MM.1S (cell line): ENCODE results near the gene MGST2.

Experiments used
- DNase-seq: peaks from one replicate; pipeline ENCODE4 v3.0.0-alpha.2; 2015
- H2AFZ ChIP-seq: fragments of 300-600 bp; sonication (generic); 2 replicates; pipeline ENCODE4 v1.6.0; 2016; ENCODE audit warnings: antibody characterized with exemption, low read length
- H3F3A ChIP-seq: fragments of 300-600 bp; sonication (generic); 2 replicates; pipeline ENCODE4 v1.6.1; 2016; ENCODE audit warnings: mild to moderate bottlenecking, antibody characterized with exemption, low read length, moderate library complexity, mixed read lengths; ENCODE audit not compliant: insufficient read depth
- H3K27ac ChIP-seq: fragments of 300-600 bp; sonication (generic); 2 replicates; pipeline ENCODE4 v1.5.1; 2016; ENCODE audit warnings: mild to moderate bottlenecking, low read length
- H3K27me3 ChIP-seq: fragments of 300-600 bp; sonication (generic); replicated peaks from 2 replicates; pipeline ENCODE4 v1.6.0; 2016; ENCODE audit warnings: low read length; ENCODE audit not compliant: insufficient read depth
- H3K36me3 ChIP-seq: fragments of 300-600 bp; sonication (generic); replicated peaks from 2 replicates; pipeline ENCODE4 v1.6.1; 2016; ENCODE audit warnings: mild to moderate bottlenecking, low read length, mixed read lengths; ENCODE audit not compliant: insufficient read depth
- H3K4me1 ChIP-seq: fragments of 300-600 bp; sonication (generic); 2 replicates; pipeline ENCODE4 v1.6.1; 2016; ENCODE audit warnings: low read length, mixed read lengths
- H3K4me2 ChIP-seq: fragments of 300-600 bp; sonication (generic); 2 replicates; pipeline ENCODE4 v1.6.0; 2016; ENCODE audit warnings: low read depth, low read length
- H3K4me3 ChIP-seq: fragments of 300-600 bp; sonication (generic); 2 replicates; pipeline ENCODE4 v1.5.1; 2016; ENCODE audit warnings: low read length, mixed read lengths
- H3K79me2 ChIP-seq: fragments of 300-600 bp; sonication (generic); 2 replicates; pipeline ENCODE4 v1.6.1; 2016; ENCODE audit warnings: mixed run types, low read length, mixed read lengths
- H3K9ac ChIP-seq: fragments of 300-600 bp; sonication (generic); 2 replicates; pipeline ENCODE4 v1.6.1; 2016; ENCODE audit warnings: low read length, mixed read lengths
- H3K9me2 ChIP-seq: fragments of 300-600 bp; sonication (generic); replicated peaks from 2 replicates; pipeline ENCODE4 v1.6.1; 2016; ENCODE audit warnings: mild to moderate bottlenecking, low read length, mixed read lengths; ENCODE audit not compliant: insufficient read depth
- H3K9me3 ChIP-seq: fragments of 300-600 bp; sonication (generic); replicated peaks from 2 replicates; pipeline ENCODE4 v1.6.1; 2016; ENCODE audit warnings: mild to moderate bottlenecking, low read length, mixed read lengths; ENCODE audit not compliant: insufficient read depth
- H4K20me1 ChIP-seq: fragments of 300-600 bp; sonication (generic); 2 replicates; pipeline ENCODE4 v1.6.1; 2016; ENCODE audit warnings: mild to moderate bottlenecking, low read length, moderate library complexity, mixed read lengths; ENCODE audit not compliant: insufficient read depth
- CTCF ChIP-seq: fragments of 300-600 bp; sonication (generic); IDR thresholded peaks from 2 replicates; pipeline ENCODE4 v1.5.1; 2016; ENCODE audit warnings: antibody characterized with exemption, low read length, mixed read lengths
- EZH2 ChIP-seq: fragments of 300-600 bp; sonication (generic); optimal IDR thresholded peaks from 2 replicates; pipeline ENCODE3; 2017; ENCODE audit warnings: low read depth, mild to moderate bottlenecking, antibody characterized with exemption, low read length, mixed read lengths
- EZH2phosphoT487 ChIP-seq: fragments of 300-600 bp; sonication (generic); IDR thresholded peaks from 2 replicates; pipeline ENCODE4 v1.6.1; 2018; ENCODE audit warnings: antibody characterized with exemption, low read length

The MGST2 gene

DNA sequence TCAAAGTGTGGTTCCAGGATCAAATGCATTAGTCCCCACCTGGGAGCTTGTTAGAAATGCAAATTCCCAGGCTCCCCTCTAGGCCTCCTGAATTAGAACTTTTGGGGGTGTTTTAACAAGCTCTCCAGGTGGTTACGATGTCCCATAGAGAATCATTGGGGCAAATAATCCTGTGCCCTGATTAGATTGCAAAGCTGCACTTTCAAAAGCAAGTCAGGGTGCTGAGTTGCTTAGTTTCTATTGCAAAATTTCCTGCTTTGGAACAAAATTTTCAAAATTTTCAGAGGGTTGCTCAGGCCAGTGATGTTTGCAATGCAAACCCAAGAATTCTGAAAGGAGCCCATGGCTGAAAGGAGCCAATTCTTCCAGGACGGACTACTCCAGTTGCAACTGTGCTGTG, 71.0 kb downstream of the MGST2 start:
- no peak for DNase-seq
- no peaks in the 10 kb centered on the region for H3F3A ChIP-seq
- no peak overlapping the region for H3K9ac ChIP-seq
- H3K4me3 ChIP-seq: no peak overlapping the region
- no peak overlapping the region for H3K27ac ChIP-seq
- no peak overlapping the region for H2AFZ ChIP-seq
- no peaks in the 10 kb centered on the region for H3K9me3 ChIP-seq
- H3K79me2 ChIP-seq: no peaks in the 10 kb centered on the region
- no peaks in the 10 kb centered on the region for H3K4me1 ChIP-seq
- no peaks in the 10 kb centered on the region for H4K20me1 ChIP-seq
- no peaks in the 10 kb centered on the region for H3K27me3 ChIP-seq
- TF ChIP-seq EZH2phosphoT487: no peak
- H3K9me2 ChIP-seq: no peaks in the 10 kb centered on the region
- H3K36me3 ChIP-seq: no peaks in the 10 kb centered on the region
- no peak overlapping the region for H3K4me2 ChIP-seq

DNA sequence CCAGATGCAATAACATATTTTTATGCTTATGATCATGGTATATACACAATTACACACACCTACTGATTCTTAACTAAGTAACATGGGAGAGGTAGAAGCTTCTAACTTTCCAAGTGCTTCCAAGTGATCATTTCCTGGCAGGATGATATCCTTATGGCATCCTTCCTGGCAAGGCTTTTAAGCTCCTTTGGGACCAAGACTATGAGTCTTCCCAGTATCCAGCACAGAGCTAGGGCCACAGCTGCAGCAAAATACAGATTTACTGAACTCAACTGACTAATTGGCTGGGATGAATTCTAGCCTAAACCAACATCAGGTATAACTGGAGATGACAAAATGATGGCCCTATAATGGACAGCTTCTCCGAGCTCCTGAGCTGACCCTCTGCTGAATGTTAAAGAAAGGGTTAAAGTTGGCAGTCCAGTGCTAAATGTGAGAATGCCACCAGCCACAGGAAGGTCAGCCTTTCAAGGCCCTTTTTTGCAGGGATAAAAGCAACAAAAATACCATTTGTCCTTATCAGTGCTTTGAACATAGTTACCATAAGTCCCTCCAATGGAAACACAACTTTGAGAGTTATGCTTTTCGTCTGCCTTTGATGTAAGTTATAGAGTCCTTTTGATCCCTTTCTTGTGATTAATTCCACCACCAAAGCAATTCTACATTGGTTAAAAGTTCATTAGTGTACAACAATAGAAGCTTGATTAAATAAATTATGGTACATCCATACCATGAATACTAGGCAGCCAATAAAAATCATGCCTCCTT, 73.4 kb downstream of the MGST2 start:
- H3K4me1 ChIP-seq: no peaks in the 10 kb centered on the region
- no peak overlapping the region for H3K27ac ChIP-seq
- H3K9me3 ChIP-seq: no peaks in the 10 kb centered on the region
- H3K36me3 ChIP-seq: no peaks in the 10 kb centered on the region
- H2AFZ ChIP-seq: no peak overlapping the region
- H3K4me2 ChIP-seq: no peak overlapping the region
- H3K9me2 ChIP-seq: no peaks in the 10 kb centered on the region
- no peak for TF ChIP-seq EZH2phosphoT487
- no peak for TF ChIP-seq EZH2
- no peak for TF ChIP-seq CTCF
- H3K4me3 ChIP-seq: no peak overlapping the region
- H3K9ac ChIP-seq: no peak overlapping the region
- H3K27me3 ChIP-seq: no peaks in the 10 kb centered on the region
- H3K79me2 ChIP-seq: no peaks in the 10 kb centered on the region
- H4K20me1 ChIP-seq: no peaks in the 10 kb centered on the region
- H3F3A ChIP-seq: no peaks in the 10 kb centered on the region
- no peak for DNase-seq

- Histone ChIP-seq H3K36me3 (no peaks in the 10 kb centered on the region), H3K4me2 (no peak overlapping the region), H3K9me2 (no peaks in the 10 kb centered on the region), H3K9ac (no peak overlapping the region), H3K79me2 (no peaks in the 10 kb centered on the region), H3K27me3 (no peaks in the 10 kb centered on the region), H2AFZ (no peak overlapping the region), H3F3A (no peaks in the 10 kb centered on the region), H3K4me1 (no peaks in the 10 kb centered on the region), H3K27ac (no peak overlapping the region), H3K4me3 (no peak overlapping the region), H3K9me3 (no peaks in the 10 kb centered on the region), H4K20me1 (no peaks in the 10 kb centered on the region)
- no peak for DNase-seq
- TF ChIP-seq CTCF: no peak
- no peak for TF ChIP-seq EZH2
- no peak for TF ChIP-seq EZH2phosphoT487
Measured at GRCh38 chr4:139740121-139740520, 74.5 kb downstream of the MGST2 start.

DNA sequence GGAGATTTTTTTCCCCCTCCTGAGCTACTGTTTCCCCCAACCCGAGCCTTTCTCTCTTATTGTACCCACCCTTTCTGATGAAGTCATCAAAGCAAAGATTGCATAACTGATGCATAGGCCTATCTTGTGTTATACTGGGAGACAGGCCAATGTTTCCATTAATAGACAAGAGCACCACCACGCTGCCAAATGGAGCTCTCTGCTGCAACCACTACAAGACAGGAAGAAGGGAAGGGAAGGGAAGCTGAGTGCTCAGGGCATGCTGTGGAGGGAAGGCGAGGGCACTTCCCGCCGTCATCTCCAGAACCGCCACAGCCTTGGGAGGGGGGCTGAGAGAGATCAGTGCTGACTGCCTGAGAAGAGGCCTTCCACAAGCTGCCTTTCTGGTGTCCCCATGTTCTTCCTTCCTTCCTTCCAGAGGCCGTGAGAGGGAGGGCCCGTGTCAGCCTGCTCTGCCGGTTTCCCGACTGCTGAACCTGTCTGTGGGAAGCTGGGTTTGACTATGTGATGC, 75.0 kb downstream of the MGST2 start:
- no peak for DNase-seq
- Histone ChIP-seq H3K4me2 (no peak overlapping the region), H2AFZ (no peak overlapping the region), H3K4me3 (no peak overlapping the region), H3K9me3 (no peaks in the 10 kb centered on the region), H3K27ac (no peak overlapping the region), H3K79me2 (no peaks in the 10 kb centered on the region), H4K20me1 (no peaks in the 10 kb centered on the region), H3K4me1 (no peaks in the 10 kb centered on the region), H3K9me2 (no peaks in the 10 kb centered on the region), H3K9ac (no peak overlapping the region), H3K36me3 (no peaks in the 10 kb centered on the region), H3K27me3 (no peaks in the 10 kb centered on the region), H3F3A (no peaks in the 10 kb centered on the region)
- TF ChIP-seq EZH2: no peak
- no peak for TF ChIP-seq EZH2phosphoT487
- TF ChIP-seq CTCF: no peak
